HG02763 (cell line): ENCODE data around the gene ITPR2.
"Not testable (repeated sequence)": the region's sequence is repeated elsewhere in the genome, so short reads cannot be mapped to it uniquely, and the experiment has no call there.

Experiments used
- ATAC-seq: cut with Tn5 transposase; IDR thresholded peaks from one replicate; pipeline ENCODE4 v1.9.1; 2021; ENCODE audit warnings: mild to moderate bottlenecking, moderate library complexity; ENCODE audit not compliant: unreplicated experiment

Gene ITPR2

GRCh38 chr12:26851031-26851809 is 18.2 kb upstream of the ITPR2 start:
- ATAC-seq, result no peak

GRCh38 chr12:26848156-26848825 is 15.3 kb upstream of the ITPR2 start:
- no peak for ATAC-seq

- ATAC-seq, result no peak
These were observed 14.4 kb upstream of the ITPR2 start for GRCh38 chr12:26847431-26847830.

- no peak for ATAC-seq
These were observed 13.4 kb upstream of the ITPR2 start for GRCh38 chr12:26846416-26846815.

- no peak for ATAC-seq
These were observed 13.0 kb upstream of the ITPR2 start for GRCh38 chr12:26845984-26846383.

GRCh38 chr12:26845057-26845666 is 12.2 kb upstream of the ITPR2 start:
- no peak for ATAC-seq

- ATAC-seq, result no peak
These were observed 10.3 kb upstream of the ITPR2 start for GRCh38 chr12:26843311-26843710.

- no peak for ATAC-seq
These were observed 8.1 kb upstream of the ITPR2 start for GRCh38 chr12:26841085-26841484.

GRCh38 chr12:26839512-26839911 is 6.5 kb upstream of the ITPR2 start:
- ATAC-seq, result no peak

GRCh38 chr12:26838888-26839416 is 6.0 kb upstream of the ITPR2 start:
- ATAC-seq, result no peak

- no peak for ATAC-seq
These were observed 3.2 kb upstream of the ITPR2 start for GRCh38 chr12:26836201-26836600.

- not testable (repeated sequence) for ATAC-seq
These were observed 1.6 kb upstream of the ITPR2 start for GRCh38 chr12:26834503-26835060.

- no peak for ATAC-seq
These were observed 923 bp upstream of the ITPR2 start for GRCh38 chr12:26833743-26834490.

GRCh38 chr12:26831951-26832821 is 808 bp downstream of the ITPR2 start:
- peak; percentile 34 for ATAC-seq

- no peak for ATAC-seq
These were observed 2.0 kb downstream of the ITPR2 start for GRCh38 chr12:26830783-26831551.

- no peak for ATAC-seq
These were observed 2.6 kb downstream of the ITPR2 start for GRCh38 chr12:26830363-26830762.

- no peak for ATAC-seq
These were observed 4.5 kb downstream of the ITPR2 start for GRCh38 chr12:26828280-26829073.

- ATAC-seq, result no peak
These were observed 6.6 kb downstream of the ITPR2 start for GRCh38 chr12:26826437-26826836.
